Skeletal muscle cell (primary cell): Measurements from ENCODE around the gene NPIPB2.

ENCODE experiments used
- DNase-seq: peaks from one replicate; pipeline ENCODE4 v3.0.0-alpha.2; 2010; ENCODE audit warnings: low read depth
- H3K4me3 ChIP-seq: 2 replicates; pipeline ENCODE4 v1.5.1; 2011; ENCODE audit warnings: low read depth, mild to moderate bottlenecking, control low read depth, low read length, moderate library complexity

NPIPB2 gene

DNA sequence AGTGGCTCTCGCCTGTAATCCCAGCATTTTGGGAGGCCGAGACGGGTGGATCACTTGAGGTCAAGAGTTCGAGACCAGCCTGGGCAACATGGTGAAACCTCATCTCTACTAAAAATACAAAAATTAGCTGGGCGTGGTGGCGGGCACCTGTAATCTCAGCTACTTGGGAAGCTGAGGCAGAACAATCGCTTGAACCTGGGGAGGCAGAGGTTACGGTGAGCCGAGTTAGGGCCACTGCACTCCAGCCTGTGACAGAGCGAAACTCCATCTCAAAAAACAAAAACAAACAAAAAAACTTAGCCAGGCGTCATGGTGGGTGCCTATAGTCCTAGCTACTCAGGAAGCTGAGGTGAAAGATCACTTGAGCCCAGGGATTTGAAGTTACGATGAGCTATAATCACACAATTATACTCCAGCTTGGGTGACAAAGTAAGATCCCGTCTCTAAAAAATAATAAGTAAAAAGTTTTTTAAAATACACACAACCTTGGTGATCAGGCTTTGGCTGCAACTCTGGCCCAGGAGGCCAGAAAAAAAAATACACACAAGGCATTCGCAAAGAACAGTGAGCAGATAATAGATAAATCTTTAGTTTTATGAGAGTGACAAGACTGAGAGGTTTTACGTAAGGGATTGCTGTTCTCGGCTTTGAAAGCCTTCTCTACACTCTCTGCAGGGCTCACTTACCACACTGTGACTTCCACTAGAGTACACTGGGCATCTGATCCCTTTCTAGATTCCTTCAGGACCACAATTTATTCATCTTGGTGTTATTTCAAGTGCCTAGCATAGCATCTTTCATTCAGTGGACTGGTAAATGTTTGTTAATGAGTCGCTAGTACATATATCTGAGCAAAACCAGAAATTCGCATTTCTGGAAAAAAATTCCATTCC lies 31.9 kb downstream of the NPIPB2 start:
- no peak for DNase-seq
- H3K4me3 ChIP-seq = no peak overlapping the region

DNA sequence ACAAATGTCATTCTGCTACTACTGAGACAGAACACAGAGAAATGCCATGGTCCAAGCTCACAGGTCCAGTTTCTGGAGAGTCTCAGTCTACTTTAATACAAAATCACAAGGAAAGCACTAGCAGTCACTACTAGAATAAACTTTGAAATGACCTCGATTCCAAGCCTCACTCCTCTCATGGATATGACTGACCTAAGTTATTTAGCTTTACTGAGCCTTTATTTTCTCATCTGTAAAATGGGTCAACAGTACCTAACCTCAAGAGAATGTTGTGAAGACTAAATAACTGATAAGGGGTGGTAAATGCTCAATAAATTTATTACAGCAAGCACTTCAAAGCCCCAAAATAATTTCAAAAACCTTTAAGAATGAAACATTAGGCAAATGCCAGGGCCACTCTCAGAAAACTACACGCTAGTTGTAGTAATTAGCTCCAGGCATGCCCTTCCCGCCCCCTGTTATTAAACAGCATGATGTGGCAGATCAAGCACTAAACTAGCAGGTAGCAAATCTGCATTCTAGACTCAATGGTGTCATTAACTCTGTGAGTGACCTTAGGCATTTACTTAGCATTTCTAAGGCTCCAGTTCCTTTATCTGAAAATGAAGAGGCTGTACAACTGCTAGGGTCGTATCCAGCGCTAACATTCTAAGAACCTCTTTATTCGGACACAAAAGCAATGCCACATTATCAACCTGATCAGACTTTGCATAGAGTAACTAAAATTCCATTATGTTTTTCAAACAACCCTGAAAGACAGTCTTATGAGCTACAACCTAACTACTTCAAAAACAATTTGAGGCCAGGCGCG lies 34.5 kb downstream of the NPIPB2 start:
- DNase-seq = no peak
- no peak overlapping the region for H3K4me3 ChIP-seq

DNA sequence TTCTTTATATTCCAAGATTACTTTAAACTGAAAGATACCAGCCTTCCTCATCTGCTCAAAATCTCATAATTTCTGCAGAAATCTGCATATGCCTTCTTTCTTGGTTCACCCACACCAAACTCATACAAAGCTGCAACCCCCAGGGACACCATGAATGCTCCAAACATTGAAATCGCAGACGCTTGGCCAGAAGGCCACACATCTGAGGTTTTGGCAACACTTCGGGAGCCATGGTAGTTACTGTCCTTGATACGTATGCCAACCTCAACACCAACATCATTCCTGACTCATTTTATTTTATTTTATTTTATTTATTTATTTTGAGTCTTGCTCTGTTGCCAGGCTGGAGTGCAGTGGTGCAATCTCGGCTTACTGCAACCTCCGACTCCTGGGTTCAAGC lies 37.9 kb downstream of the NPIPB2 start:
- no peak overlapping the region for H3K4me3 ChIP-seq
- no peak for DNase-seq

DNA sequence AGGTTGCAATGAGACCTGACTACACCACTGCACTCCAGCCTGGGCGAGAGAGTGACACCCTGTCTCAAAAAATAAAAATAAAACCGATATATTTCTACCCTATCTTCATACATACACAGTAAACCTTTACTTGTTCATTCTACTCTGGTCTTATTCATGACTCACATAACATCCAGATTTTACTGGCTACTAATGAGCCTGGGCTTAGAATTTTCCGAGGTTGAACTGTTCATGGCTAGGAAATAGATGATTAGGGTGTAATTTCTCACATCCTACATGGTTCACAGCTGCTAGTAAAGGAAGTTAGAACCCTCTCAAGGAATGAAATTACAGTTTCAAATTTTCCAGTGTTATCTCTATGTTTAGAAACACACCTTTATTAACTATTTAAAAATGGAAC lies 40.8 kb downstream of the NPIPB2 start:
- no peak overlapping the region for H3K4me3 ChIP-seq

DNA sequence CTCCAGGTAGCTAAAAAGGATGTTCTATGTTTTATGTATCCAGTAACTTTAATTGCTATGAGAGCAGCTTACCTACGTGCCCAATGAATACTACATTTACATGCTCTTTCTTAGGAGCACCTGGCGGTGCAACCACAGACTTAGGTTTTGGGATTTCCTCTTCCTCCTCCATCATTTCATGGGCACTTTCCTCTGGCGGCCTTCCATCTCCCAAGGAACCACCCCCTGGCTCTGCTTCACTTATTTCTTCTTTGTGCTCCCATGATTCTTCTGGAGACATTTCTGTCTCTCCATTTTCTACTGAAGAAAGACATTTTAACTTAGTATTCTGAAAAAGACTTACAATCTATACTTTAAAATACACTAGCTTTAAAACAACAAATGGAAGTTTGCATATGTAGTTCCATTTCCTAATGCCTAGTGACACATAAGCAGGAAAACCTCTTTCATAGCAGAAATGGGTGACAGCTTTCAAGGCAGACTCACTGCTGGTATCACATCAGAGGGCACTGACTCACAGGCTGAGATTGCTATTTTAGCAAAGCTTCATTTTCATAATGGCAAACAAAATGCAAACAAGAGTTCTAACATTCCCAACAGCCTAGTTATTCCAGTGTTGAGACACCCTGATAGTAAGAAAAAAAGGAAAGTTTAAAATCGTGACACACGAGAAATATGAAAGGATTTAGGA lies 45.2 kb downstream of the NPIPB2 start:
- peak; percentile 46 for DNase-seq
- no peak overlapping the region for H3K4me3 ChIP-seq

More for the DNA sequence above, 40.8 kb downstream of the NPIPB2 start:
- DNase-seq = no peak

DNA sequence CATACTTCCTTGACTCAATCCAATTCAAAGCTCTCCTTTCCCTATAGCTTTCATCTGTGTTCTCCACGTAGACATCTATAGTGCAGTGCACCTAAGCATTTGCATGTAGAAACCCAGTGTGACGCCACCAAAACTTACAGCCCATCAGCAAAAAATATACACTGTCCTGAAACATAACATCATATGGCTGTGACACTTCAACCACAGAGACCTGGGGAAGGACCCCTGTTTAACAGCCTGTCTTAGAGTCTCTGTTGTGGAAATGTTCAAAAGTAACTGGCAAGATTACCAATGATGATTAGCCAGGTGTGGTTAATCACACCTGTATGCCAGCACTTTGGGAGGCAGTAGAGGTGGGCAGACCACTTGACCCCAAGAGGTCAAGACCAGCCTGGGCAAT lies 48.3 kb downstream of the NPIPB2 start:
- no peak overlapping the region for H3K4me3 ChIP-seq
- no peak for DNase-seq

DNA sequence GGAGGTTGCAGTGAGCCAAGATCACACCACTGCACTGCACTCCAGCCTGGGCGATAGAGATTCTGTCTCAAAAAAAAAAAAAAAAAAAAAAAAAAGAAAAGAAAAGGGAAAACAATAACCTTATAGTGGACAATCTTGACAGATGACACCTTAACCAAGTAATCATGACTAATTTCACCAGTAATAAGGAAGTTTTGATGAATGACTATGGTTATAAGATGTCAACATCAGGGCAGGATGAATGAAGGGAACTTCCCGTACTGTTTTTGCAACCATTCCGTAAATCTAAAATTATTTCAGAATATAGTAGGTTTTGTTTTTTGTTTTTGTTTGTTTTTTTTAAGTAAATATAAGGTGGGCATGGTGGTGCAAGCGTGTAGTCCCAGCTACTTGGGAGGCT lies 49.1 kb downstream of the NPIPB2 start:
- DNase-seq = no peak
- no peak overlapping the region for H3K4me3 ChIP-seq

DNA sequence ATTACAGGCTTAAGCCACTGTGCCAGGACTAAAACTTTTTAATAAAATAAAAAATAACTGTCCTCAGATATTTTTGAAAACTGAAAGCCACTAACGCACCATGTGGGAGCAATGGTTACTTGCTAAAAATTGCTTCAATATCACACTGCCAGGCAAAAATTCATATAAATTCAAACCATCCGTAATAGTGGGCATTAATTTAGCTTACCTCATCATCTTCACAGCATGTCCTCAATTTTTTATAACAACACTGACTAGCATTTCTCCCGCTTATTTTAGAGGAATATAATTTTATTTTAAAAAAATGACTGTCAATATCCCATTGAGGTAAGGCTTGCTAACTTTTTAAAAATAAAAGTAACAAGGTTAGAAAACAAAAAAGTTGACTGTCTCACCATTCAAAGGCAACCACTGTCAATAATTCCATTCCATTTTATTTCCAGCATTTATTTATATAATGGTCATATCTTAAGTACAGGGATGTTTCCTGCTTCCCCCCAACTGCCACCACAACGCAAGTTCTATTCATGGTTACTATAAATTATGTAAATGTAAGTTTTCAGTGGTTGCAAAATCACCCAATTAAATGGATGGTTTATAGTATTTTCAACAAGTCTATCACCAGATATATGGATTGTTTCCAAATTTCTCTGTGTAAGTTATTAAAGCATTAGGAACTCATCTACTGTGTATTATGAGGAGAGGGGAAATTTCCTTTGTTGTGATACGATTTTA lies 51.4 kb downstream of the NPIPB2 start:
- no peak for DNase-seq
- no peak overlapping the region for H3K4me3 ChIP-seq

DNA sequence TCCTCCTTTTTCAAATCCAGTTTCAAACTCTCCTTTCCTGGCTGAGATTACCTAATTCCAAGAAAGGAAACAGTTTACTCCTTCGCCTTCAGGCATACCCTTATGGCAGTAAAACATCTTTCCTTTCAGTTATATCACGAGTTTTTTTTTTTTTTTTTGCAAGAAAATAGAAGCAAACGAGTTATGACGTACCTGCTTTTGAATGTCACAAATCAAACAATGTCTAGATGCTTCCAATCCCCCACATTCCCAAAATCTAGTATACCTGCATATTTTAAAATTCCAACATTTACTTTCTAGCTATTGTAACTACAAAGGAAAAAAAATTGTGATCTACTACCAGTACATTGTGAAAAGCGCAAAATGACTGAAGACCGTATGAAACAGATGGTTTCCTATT lies 55.0 kb downstream of the NPIPB2 start:
- DNase-seq = no peak

DNA sequence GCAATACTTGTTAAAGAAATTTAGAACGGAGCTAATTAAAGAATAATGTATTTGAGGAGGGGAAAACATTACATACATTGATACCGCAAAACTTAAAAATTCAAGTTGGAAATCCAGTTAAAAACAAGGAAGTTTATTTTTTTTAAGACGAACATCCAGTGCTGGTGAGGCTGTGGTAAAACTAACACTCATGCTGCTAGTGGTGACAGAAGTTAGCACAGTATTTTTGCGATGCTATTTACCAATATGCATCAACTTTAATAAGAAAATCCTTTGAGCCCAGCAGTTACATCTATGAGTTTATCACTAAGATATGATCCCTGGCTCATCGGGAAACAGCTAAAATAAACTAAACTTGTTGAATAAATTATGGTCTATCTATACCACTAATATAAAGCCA lies 57.8 kb downstream of the NPIPB2 start:
- no peak for DNase-seq

More for the DNA sequence above, 55.0 kb downstream of the NPIPB2 start:
- H3K4me3 ChIP-seq = no peak overlapping the region

DNA sequence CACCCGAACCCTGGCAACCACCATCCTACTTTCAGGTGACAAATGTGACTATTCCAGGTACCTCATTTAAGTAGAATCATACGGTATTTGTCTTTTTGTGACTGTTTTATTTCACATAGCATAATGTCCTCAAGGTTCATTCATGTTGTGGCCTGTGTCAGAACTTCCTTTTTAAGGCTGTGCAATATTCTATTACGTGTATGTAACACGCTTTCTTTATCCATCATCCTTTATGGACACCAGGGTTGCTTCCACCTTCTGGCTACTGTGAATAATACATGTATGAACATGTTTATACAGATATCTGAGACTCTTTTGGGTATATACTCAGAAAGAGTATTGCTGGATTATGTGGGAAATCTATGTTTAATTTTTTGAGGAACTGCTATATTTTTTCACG lies 61.8 kb downstream of the NPIPB2 start:
- DNase-seq = no peak
- no peak overlapping the region for H3K4me3 ChIP-seq

More for the DNA sequence above, 57.8 kb downstream of the NPIPB2 start:
- no peak overlapping the region for H3K4me3 ChIP-seq

DNA sequence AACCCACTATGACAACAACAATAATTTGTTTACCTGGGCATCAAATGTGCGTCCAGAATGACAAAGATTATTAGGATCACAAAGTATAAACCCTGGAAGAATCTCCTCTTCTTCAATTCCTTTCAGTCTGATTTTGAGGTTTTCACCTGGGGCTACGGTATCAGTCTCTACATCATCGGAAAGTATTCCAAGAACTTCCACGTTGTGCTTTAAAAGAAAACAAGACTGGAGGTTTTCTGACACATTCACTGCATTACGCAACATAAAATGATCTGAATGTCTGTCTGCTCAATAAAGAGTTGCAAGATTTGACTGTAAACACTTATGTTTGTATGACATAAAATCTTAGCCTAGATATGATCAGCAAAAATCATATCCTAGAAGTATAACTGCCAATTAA lies 64.5 kb downstream of the NPIPB2 start:
- H3K4me3 ChIP-seq = no peak overlapping the region
- DNase-seq = no peak
